NOMO-1 (cell line): ENCODE measurements around the gene KDM6B.

Experiments
- DNase-seq, 2 experiments: peaks; one replicate each; lab custom pipeline; 2025; ENCODE audit not compliant: unreplicated experiment in 2 of 2; lab: John Stamatoyannopoulos, UW

KDM6B gene

DNA sequence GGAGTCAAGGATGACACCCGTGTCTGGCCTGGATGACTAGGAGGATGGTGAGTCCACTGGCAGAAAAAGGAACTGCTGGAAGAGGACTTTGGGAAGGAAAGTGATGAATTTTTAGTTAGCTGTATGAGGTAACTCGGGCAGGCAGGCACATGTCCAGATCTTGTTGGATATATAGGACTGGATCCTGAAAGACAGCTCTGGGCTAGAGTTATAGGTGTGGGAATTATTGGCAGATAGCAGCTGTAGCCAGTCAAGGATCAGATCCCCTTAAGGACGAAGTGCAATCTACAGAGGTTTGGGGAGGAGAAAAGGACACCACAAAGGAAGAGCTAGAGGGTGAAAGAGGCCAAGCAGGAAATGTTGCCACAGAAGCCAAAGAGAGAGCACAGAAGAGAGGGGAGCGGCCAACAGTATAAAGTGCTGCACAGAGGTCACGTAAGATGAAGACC lies 33.9 kb downstream of the KDM6B start:
- peak; percentile 64 to 73 for DNase-seq

DNA sequence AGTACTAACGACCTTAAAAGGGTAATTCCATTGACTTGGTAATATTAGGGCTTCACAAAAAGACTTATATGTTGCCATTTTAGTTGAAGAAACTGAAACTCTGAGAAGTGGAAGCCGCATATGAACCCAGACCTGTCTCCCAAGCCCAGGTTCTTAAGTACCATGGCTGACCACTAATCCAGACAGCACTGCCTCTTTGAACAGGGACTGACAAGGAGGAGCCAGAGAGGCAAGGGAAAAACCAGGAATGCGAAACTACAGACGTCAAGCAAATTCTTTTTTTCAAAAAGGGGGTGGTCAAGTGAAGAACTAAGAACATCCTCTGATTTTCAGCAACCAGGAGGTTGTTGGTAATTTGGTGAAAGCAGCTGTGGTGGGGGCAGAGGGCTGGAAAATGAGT lies 39.0 kb downstream of the KDM6B start:
- DNase-seq: no peak

DNA sequence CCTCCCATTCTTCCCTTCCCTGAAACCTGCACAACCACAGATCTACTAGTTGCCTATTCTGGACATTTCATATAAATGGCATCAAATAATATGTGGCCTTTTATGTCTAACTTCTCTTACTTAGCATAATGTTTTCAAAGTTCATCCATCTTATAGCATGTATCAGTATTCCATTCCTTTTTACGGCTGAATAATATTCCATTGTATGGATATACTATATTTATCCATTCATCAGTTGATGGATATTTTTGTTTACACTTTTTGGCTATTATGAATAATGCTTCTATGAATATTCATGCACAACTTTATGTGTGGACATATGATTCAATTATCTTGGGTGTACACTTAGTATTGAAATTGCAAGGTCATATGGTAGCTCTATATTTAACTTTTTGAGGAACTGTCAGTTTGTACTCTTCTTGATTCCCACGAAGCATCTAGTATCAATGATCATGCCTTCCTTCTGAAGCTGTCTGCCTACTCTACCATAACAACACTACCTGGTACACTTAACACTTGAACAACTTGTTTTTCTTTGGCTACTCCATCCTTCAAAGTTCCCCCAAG lies 41.9 kb downstream of the KDM6B start:
- peak in 1 of 2 experiments; percentile 37 for DNase-seq

DNA sequence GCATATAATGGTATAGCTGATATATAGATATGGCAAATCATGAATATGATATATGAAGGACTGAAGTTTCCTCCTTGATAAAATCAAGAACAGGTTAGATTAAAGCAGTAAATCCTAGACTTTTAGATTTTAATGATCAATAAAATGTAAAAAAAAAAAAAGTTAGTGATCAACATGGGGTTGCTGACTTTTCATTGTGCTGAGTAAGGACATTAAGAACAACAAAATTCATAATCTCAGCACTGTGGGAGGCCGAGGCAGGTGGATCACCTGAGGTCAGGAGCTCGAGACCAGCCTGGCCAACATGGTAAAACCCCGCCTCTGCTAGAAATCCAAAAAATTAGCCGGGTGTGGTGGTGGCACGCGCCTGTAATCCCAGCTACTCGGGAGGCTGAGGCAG lies 44.2 kb downstream of the KDM6B start:
- no peak for DNase-seq

DNA sequence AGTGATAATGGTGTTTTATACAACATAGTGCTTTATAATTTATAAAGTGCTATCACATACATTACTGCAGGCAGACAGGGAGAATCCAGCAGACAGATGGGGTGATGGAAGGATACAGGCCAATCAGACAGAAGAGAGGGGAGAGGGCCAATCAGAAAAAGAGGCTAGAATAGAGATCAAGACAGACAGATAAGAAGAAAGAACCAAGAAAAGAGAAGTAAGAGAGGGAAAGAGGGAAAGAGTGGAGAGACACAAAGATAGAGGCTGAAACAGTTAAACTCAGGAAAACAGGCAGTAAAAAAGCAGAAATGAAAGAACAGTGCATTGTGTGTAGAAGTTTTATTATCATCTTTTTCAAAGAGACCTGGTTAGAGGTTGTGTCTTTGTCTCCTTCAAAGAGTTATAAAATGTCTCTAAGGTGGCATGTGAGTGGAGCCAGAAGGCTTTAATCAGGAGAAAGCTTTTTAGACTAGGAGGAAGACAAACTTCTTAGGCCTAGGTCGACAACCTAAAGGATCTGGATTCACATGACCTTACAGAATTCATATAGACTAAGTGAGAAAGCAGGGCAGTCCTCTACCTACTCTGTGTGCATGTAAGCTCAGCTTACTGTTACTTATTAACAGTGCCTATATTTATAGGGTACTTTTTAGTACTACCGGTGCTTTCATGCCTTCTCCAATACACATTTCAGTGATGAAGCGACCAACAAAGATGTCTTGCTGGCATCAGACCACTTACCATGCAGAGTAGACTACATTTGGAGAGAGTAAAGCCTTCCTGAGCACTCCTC lies 46.3 kb downstream of the KDM6B start:
- peak in 1 of 2 experiments; percentile 59 for DNase-seq

DNA sequence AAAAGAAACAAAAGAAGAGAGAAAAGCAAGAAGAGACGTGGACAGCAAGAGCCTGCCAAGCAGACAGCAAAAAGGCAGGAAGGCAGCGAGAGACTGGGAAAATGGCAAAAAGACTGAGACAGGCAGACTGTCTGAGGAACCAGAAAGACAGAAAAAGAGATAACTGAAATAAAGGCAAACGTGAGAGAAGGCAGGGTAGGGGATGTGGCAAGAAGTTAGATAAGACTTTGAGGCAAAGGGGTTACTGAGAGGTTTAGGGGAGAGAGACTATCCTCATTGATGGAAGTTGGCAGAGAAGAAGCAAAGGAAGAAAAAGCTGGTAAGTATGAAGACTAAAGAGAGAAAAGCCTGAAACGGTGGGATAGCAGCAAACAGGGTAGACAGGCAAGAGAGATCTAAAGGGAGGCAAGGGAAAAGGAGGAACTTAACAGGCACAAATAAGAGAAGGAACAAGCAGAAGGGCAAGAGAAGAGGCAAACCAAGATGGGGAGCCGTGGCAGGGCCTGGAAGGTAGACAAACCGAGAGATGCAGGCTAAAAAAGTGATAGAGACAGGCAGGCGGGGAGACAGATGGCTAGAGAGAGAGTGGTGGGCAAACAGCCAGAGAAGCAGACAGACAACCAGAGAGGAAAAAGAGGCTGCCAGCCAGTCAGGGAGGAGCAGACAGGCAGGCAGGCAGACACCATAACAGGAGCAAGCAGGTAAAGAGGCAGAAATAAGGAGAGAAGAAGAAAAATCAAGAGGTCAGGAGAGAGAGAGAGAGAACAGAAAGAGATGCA lies 47.4 kb downstream of the KDM6B start:
- peak in 1 of 2 experiments; percentile 24 for DNase-seq

DNA sequence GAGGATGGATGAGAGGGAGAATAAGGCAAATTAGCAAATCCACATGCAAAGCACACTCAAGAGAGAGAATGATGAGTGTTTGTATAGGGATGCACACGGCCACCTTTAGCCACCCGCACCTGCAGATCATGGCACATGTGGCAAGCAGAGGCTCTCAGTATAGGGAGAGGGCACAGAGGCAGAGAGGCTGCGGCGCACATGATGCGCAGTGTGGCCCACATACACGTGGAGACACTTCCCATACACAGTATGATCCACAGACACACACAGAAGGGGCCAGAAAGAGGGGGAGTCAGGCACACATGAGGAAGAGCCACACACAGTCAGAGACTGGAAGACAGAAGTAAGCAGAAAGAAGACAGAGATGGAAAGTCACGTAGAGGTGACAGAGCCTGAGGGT lies 48.1 kb downstream of the KDM6B start:
- no peak for DNase-seq

DNA sequence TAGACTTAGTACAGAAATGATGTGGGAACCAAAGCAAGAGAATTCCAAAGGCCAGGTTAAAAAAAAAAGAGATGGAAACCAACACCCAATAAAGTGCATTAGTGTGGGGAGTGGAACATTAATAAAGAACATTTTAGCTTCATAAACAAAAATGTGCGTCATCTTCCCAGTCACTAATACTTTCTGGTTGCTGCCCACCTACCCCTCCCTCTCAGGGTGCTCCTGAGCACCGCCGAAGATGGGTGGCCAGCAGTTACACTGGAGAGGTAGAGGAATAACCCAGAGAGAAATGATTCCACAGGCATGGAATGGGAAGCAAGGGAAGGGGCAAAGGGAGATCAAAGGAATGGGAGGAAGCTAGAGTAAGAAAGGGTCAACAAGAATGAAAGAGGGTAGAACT lies 48.6 kb downstream of the KDM6B start:
- no peak for DNase-seq
